Adipocyte (in vitro differentiated cells): Measurements from ENCODE around the gene CMKLR1.
A peak's percentile ranks its signal among the peaks of the same experiment; 100 is the strongest.

ENCODE experiments used
- DNase-seq: peaks from one replicate; pipeline ENCODE4 v3.0.0-alpha.2; 2015; ENCODE audit warnings: low read depth
- H3K27me3 ChIP-seq: replicated peaks from 2 replicates; pipeline ENCODE4 v1.7.0; 2013; ENCODE audit warnings: mild to moderate bottlenecking, low read length, moderate library complexity; ENCODE audit not compliant: control insufficient read depth, insufficient read depth
- H3K36me3 ChIP-seq: 2 replicates; pipeline ENCODE4 v1.7.0; 2013; ENCODE audit warnings: low read length, mild to moderate bottlenecking, moderate library complexity; ENCODE audit not compliant: control insufficient read depth, insufficient read depth, severe bottlenecking
- H3K4me1 ChIP-seq: 2 replicates; pipeline ENCODE4 v1.7.0; 2013; ENCODE audit warnings: mild to moderate bottlenecking, low read length, moderate library complexity; ENCODE audit not compliant: control insufficient read depth, insufficient read depth
- H3K4me3 ChIP-seq: 2 replicates; pipeline ENCODE4 v1.7.0; 2013; ENCODE audit warnings: mild to moderate bottlenecking, low read length, moderate library complexity
- H3K9ac ChIP-seq: 2 replicates; pipeline ENCODE4 v1.7.0; 2013; ENCODE audit warnings: mild to moderate bottlenecking, low read length, moderate library complexity
- H3K9me3 ChIP-seq: 2 replicates; pipeline ENCODE4 v1.7.0; 2013; ENCODE audit warnings: mild to moderate bottlenecking, low read length, moderate library complexity; ENCODE audit not compliant: control insufficient read depth

The CMKLR1 gene

GRCh38 chr12:108374596-108375320 is 35.6 kb upstream of the CMKLR1 start:
- DNase-seq = no peak
- Histone ChIP-seq H3K27me3 (no peaks in the 10 kb centered on the region), H3K4me1 (peaks cover 15% of the 10 kb centered on the region), H3K36me3 (no peaks in the 10 kb centered on the region), H3K9me3 (peaks cover 34% of the 10 kb centered on the region), H3K9ac (no peak overlapping the region), H3K4me3 (no peak overlapping the region)

DNA sequence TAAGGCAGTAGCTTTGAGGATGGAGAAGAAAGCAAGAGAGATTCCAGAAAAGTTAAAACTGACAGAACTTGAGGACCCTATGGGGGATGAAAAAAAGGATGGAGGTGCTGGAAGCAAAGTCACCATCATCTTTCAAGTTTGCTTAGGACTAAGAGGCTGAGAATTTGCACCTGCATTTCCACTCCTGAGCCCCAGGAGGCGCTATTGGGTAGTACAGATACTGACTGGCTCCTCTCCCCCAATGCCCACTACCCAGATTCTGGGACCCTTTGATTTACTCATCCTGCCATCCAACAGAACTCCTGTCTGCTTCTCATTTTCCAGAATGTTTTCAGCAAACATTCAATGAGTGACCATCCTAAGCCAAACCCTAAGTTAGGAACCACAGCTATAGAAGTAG is 34.0 kb upstream of the CMKLR1 start:
- Histone ChIP-seq H3K9me3 (peaks cover 30% of the 10 kb centered on the region), H3K36me3 (no peaks in the 10 kb centered on the region), H3K9ac (no peak overlapping the region), H3K4me3 (no peak overlapping the region), H3K4me1 (peaks cover 15% of the 10 kb centered on the region), H3K27me3 (no peaks in the 10 kb centered on the region)
- no peak for DNase-seq

DNA sequence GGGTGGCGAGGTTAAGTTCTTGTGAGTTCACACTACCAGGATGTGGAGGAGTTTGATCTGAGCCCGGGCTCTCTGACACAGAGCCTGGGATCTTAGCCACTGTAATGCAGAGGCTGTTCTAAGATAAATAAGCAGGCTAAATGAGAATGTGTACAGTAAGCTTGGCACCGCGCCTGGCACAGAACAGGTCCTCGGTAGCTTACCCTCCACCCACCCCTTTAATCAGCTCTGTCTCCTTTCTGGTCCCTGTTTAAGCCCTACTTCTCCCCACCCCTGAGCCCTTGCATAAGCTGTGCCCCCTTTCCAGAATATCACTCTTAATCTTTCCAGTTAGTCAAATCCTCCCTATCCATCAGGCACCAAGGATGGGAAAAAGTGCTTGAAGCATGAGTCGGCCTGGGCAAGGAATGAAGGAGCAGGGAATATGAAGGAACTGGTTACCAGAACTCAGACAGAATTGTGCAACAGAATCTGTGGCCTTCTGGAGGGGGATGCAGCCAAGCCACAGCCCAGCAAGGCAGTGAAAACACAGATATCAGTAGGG is 32.8 kb upstream of the CMKLR1 start:
- H3K36me3 ChIP-seq = no peaks in the 10 kb centered on the region
- DNase-seq = peak; percentile 95
- H3K9me3 ChIP-seq = peaks cover 17% of the 10 kb centered on the region
- H3K4me1 ChIP-seq = peaks cover 27% of the 10 kb centered on the region
- no peak overlapping the region for H3K4me3 ChIP-seq
- no peaks in the 10 kb centered on the region for H3K27me3 ChIP-seq
- H3K9ac ChIP-seq = peak overlapping the region; percentile 39

DNA sequence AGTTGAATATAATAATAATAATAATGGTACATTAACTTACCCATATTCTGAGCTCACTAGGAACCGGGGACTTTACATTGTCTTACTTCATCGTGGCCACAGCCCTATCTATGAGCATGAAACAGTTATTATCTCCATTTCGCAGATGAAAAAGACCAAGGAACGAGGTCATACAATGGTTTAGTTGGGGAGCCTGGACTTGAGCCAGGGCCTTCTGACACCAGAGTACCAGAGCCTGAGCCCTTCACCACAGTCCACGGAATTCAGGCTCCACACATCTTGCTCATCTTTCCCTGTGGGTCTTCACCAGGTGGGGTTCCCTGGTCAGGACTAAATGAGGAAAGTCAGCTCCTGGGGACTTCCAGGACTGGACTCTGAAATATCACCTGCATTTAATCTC is 31.3 kb upstream of the CMKLR1 start:
- no peak for DNase-seq
- Histone ChIP-seq H3K27me3 (no peaks in the 10 kb centered on the region), H3K36me3 (no peaks in the 10 kb centered on the region), H3K9ac (no peak overlapping the region), H3K9me3 (peaks cover 8% of the 10 kb centered on the region), H3K4me3 (no peak overlapping the region), H3K4me1 (peaks cover 32% of the 10 kb centered on the region)

DNA sequence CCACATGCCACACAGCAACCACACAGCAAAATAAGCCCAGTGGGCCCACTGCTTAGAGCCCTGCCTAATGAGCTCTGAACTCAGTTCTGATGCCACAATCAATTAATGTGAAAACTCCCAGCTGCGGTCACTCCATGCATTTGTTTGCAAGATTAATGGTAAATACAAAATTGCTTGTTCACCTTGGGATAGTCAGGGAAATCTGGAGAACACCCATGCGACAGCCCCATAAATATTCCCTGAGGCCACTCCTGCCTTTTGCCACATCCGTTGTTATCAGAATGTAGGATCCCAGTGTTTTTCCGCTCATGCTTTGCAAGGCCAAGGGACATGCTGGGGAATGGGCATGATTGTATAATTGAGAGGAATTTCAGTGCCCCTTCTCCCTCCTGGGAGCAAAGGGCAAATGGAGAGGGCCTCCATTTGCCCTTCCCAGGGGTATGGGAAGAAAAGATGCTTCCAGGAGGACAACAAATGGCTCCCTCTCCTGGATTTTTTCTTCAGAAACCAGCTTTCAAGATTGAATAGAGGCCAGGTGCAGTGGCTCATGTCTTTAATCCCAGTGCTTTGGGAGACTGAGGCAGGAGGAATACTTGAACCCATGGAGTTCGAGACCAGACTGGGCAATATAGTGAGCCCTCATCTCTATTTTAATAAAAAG is 30.8 kb upstream of the CMKLR1 start:
- peak; percentile 63 for DNase-seq

GRCh38 chr12:108368089-108368488 is 29.0 kb upstream of the CMKLR1 start:
- H3K36me3 ChIP-seq = no peaks in the 10 kb centered on the region
- H3K9me3 ChIP-seq = no peaks in the 10 kb centered on the region
- H3K4me3 ChIP-seq = no peak overlapping the region
- peaks cover 32% of the 10 kb centered on the region for H3K4me1 ChIP-seq
- no peak overlapping the region for H3K9ac ChIP-seq
- DNase-seq = no peak
- H3K27me3 ChIP-seq = no peaks in the 10 kb centered on the region

More for the DNA sequence above, 30.8 kb upstream of the CMKLR1 start:
- Histone ChIP-seq H3K36me3 (no peaks in the 10 kb centered on the region), H3K4me1 (peaks cover 32% of the 10 kb centered on the region), H3K27me3 (no peaks in the 10 kb centered on the region), H3K9ac (no peak overlapping the region), H3K9me3 (peaks cover 8% of the 10 kb centered on the region), H3K4me3 (no peak overlapping the region)

GRCh38 chr12:108367436-108367835 is 28.3 kb upstream of the CMKLR1 start:
- H3K27me3 ChIP-seq = peaks cover 5% of the 10 kb centered on the region
- no peaks in the 10 kb centered on the region for H3K9me3 ChIP-seq

DNA sequence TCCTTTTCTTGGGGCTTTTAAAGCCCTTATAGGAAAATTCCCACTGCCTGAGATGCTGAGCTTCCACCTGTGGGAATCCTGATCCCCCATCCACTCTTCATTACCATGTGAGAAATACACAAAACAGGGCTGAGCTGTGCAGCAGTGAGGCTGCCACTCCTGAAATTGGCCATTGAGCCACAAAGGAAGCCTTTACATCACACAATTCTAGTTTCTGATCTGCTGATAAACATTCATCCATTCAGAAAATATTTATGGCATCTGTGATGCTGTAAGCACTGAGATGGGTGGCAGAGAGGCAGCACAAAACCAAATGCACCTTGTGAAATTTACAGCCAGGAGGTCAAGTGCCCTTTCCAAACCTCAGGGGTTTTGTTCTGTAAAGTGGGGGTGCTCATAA is 26.2 kb upstream of the CMKLR1 start:
- DNase-seq = peak; percentile 50
- Histone ChIP-seq H3K4me1 (peaks cover 16% of the 10 kb centered on the region), H3K4me3 (no peak overlapping the region), H3K27me3 (peaks cover 8% of the 10 kb centered on the region), H3K9me3 (no peaks in the 10 kb centered on the region), H3K9ac (no peak overlapping the region), H3K36me3 (no peaks in the 10 kb centered on the region)

More at GRCh38 chr12:108367436-108367835, 28.3 kb upstream of the CMKLR1 start:
- Histone ChIP-seq H3K4me3 (no peak overlapping the region), H3K36me3 (no peaks in the 10 kb centered on the region), H3K4me1 (peaks cover 28% of the 10 kb centered on the region), H3K9ac (no peak overlapping the region)
- peak; percentile 91 for DNase-seq

DNA sequence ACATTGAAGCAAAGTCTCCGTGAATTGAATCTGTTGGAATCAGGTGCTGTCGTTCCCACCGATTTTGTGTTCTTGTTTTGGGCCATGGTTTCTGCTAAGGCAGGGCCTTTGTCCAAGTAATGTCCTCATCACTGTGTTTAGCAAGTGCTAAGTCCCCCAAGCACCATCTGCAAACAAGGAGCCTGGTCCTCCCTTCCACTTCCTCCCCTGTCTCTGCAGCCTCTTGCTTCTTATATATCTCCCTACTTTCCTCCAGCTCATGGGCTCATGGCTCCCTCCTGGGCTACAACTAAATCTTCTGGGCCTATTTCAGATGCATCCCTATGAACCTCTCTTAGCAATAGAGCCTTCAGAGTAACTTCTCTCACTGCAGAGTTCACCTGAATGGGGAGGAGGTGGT is 25.8 kb upstream of the CMKLR1 start:
- no peak overlapping the region for H3K4me3 ChIP-seq
- peaks cover 8% of the 10 kb centered on the region for H3K27me3 ChIP-seq
- no peak for DNase-seq
- no peaks in the 10 kb centered on the region for H3K36me3 ChIP-seq
- peaks cover 16% of the 10 kb centered on the region for H3K4me1 ChIP-seq
- H3K9me3 ChIP-seq = no peaks in the 10 kb centered on the region
- H3K9ac ChIP-seq = no peak overlapping the region

DNA sequence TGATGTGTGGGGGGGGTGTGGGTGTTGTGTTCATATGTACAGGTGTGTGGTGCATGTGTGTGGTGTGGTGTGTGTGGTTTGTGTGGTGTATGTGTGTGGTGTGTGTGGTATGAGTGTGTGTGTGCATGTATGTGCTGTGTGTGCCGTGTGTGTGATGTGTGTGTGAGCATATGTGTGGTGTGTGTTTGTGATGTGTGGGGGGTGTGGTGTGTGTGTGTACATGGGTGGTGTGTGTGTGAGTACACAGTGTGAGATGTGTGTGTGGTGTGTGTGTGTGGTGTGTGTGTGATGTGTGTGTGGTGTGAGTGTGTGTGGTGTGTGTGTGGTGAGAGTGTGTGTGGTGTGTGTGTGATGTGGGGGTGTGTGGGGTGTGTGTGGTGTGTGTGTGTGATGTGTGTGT is 24.5 kb upstream of the CMKLR1 start:
- Histone ChIP-seq H3K36me3 (no peaks in the 10 kb centered on the region), H3K4me3 (no peak overlapping the region), H3K9me3 (no peaks in the 10 kb centered on the region), H3K27me3 (peaks cover 8% of the 10 kb centered on the region), H3K4me1 (peaks cover 16% of the 10 kb centered on the region), H3K9ac (no peak overlapping the region)
- no peak for DNase-seq

DNA sequence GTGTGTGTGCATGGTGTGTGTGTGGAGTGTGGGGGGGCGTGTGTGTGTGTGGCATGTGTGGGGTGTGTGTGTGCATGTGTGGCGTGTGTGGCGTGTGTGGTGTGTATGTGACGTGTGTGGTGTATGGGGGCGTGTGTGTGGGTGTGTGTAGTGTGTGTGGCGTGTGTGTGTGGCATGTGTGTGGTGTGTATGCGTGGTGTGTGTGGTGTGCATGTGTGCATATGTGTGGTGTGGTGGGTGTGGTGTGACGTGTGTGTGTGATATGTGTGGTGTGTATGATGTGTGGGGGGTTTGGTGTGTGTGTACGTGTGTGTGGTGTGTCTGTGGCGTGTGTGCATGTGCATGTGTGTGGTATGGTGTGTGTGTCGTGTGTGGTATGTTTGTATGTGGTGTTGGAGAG is 24.1 kb upstream of the CMKLR1 start:
- H3K4me1 ChIP-seq = peaks cover 16% of the 10 kb centered on the region
- no peak overlapping the region for H3K4me3 ChIP-seq
- no peak for DNase-seq

More for the DNA sequence above, 24.1 kb upstream of the CMKLR1 start:
- H3K27me3 ChIP-seq = peaks cover 8% of the 10 kb centered on the region
- no peak overlapping the region for H3K9ac ChIP-seq
- H3K36me3 ChIP-seq = no peaks in the 10 kb centered on the region
- no peaks in the 10 kb centered on the region for H3K9me3 ChIP-seq
